Astrocyte (in vitro differentiated cells and primary cell): ENCODE data around the gene RNF167. TPM values are rescaled to one million over a fixed set of nuclear protein-coding genes. Genes with fewer than 3 reads are reported as not detected.
A peak's percentile ranks its signal among the peaks of the same experiment; 100 is the strongest.

ENCODE experiments used
- DNase-seq: peaks from one replicate; pipeline ENCODE4 v3.0.0-alpha.2; 2010; ENCODE audit warnings: low read depth
- FAIRE-seq: peaks from 2 replicates; lab custom pipeline; 2011; peaks lifted over from hg19 to GRCh38; lab: Jason Lieb, UNC
- H2AFZ ChIP-seq: 2 replicates; pipeline ENCODE4 v1.6.0; 2012; ENCODE audit warnings: low read depth, low read length, inconsistent platforms
- H3K27ac ChIP-seq: 2 replicates; pipeline ENCODE4 v1.5.1; 2011; ENCODE audit warnings: low read depth, low read length, inconsistent platforms
- H3K27me3 ChIP-seq: 2 replicates; pipeline ENCODE4 v1.6.0; 2011; ENCODE audit warnings: low read length, inconsistent platforms; ENCODE audit not compliant: insufficient read depth
- H3K36me3 ChIP-seq: 2 replicates; pipeline ENCODE4 v1.5.1; 2011; ENCODE audit warnings: low read length, inconsistent platforms; ENCODE audit not compliant: insufficient read depth
- H3K4me1 ChIP-seq: 2 replicates; pipeline ENCODE4 v1.5.1; 2011; ENCODE audit warnings: low read length, inconsistent platforms; ENCODE audit not compliant: insufficient read depth
- H3K4me2 ChIP-seq: 2 replicates; pipeline ENCODE4 v1.6.0; 2012; ENCODE audit warnings: low read length, inconsistent platforms
- H3K4me3 ChIP-seq: 2 replicates; pipeline ENCODE4 v1.5.1; 2011; ENCODE audit warnings: low read depth, mild to moderate bottlenecking, low read length, inconsistent platforms; ENCODE audit not compliant: insufficient read depth
- H3K79me2 ChIP-seq: 2 replicates; pipeline ENCODE4 v1.6.0; 2012; ENCODE audit warnings: mild to moderate bottlenecking, low read length, inconsistent platforms; ENCODE audit not compliant: insufficient read depth
- H3K9ac ChIP-seq: 2 replicates; pipeline ENCODE4 v1.6.0; 2012; ENCODE audit warnings: mild to moderate bottlenecking, low read length, inconsistent platforms
- H3K9me3 ChIP-seq: 2 replicates; pipeline ENCODE4 v1.5.1; 2012; ENCODE audit warnings: low read depth, mild to moderate bottlenecking, low read length, inconsistent platforms; ENCODE audit not compliant: insufficient read depth
- H4K20me1 ChIP-seq: 2 replicates; pipeline ENCODE4 v1.6.0; 2012; ENCODE audit warnings: low read length, inconsistent platforms; ENCODE audit not compliant: insufficient read depth
- H3K27ac Mint-ChIP-seq: one replicate; pipeline ENCODE4 v1.8.0; 2021; ENCODE audit warnings: mild to moderate bottlenecking, mixed read lengths; ENCODE audit not compliant: unreplicated experiment
- H3K27me3 Mint-ChIP-seq: one replicate; pipeline ENCODE4 v1.8.0; 2021; ENCODE audit warnings: low read depth, mixed read lengths; ENCODE audit not compliant: unreplicated experiment
- H3K36me3 Mint-ChIP-seq: one replicate; pipeline ENCODE4 v1.8.0; 2021; ENCODE audit warnings: low read depth, mixed read lengths; ENCODE audit not compliant: unreplicated experiment
- H3K4me1 Mint-ChIP-seq: one replicate; pipeline ENCODE4 v1.8.0; 2021; ENCODE audit warnings: low read depth, mixed read lengths; ENCODE audit not compliant: unreplicated experiment
- H3K4me3 Mint-ChIP-seq: one replicate; pipeline ENCODE4 v1.8.0; 2021; ENCODE audit warnings: mild to moderate bottlenecking, moderate library complexity, mixed read lengths; ENCODE audit not compliant: unreplicated experiment
- H3K9me3 Mint-ChIP-seq: one replicate; pipeline ENCODE4 v1.8.0; 2021; ENCODE audit warnings: mild to moderate bottlenecking, mixed read lengths; ENCODE audit not compliant: unreplicated experiment
- CTCF ChIP-seq: IDR thresholded peaks from 2 replicates; pipeline ENCODE4 v1.5.1; 2011; ENCODE audit warnings: low read depth, mild to moderate bottlenecking, inconsistent platforms, low read length, moderate library complexity; ENCODE audit not compliant: insufficient read depth
- EZH2 ChIP-seq: IDR thresholded peaks from 2 replicates; pipeline ENCODE4 v1.6.1; 2012; ENCODE audit warnings: mild to moderate bottlenecking, low read length, inconsistent platforms; ENCODE audit not compliant: insufficient read depth
- total RNA-seq: library from RNA; stranded (reverse); gene quantifications from 2 replicates; pipeline ENCODE4 v1.2.1, GENCODE V29; 2021

RNF167 gene
- total RNA-seq, 1 donor from 2014 or later: 89.7 TPM

- peaks cover 7% of the 10 kb centered on the region for H4K20me1 ChIP-seq
- H2AFZ ChIP-seq: no peak overlapping the region
- no peak overlapping the region for H3K4me3 Mint-ChIP-seq
- H3K27me3 ChIP-seq: peaks cover 2% of the 10 kb centered on the region
- no peak overlapping the region for H3K9ac ChIP-seq
- TF ChIP-seq CTCF (no peak), EZH2 (no peak)
- H3K79me2 ChIP-seq: no peaks in the 10 kb centered on the region
- FAIRE-seq (no peak), DNase-seq (no peak)
- no peak overlapping the region for H3K4me2 ChIP-seq
- no peaks in the 10 kb centered on the region for H3K9me3 ChIP-seq
- no peak overlapping the region for H3K4me3 ChIP-seq
- peaks cover 16% of the 10 kb centered on the region for H3K36me3 Mint-ChIP-seq
- no peaks in the 10 kb centered on the region for H3K36me3 ChIP-seq
- peaks cover 6% of the 10 kb centered on the region for H3K4me1 ChIP-seq
- no peak overlapping the region for H3K27ac Mint-ChIP-seq
- no peaks in the 10 kb centered on the region for H3K27me3 Mint-ChIP-seq
- H3K9me3 Mint-ChIP-seq: no peaks in the 10 kb centered on the region
- H3K27ac ChIP-seq: no peak overlapping the region
- no peaks in the 10 kb centered on the region for H3K4me1 Mint-ChIP-seq
Observed at GRCh38 chr17:4901648-4902344, 38.3 kb upstream of the RNF167 start.

- DNase-seq (no peak), FAIRE-seq (no peak)
- H3K36me3 ChIP-seq: no peaks in the 10 kb centered on the region
- Mint-ChIP-seq H3K36me3 (peaks cover 16% of the 10 kb centered on the region), H3K9me3 (no peaks in the 10 kb centered on the region), H3K27ac (no peak overlapping the region), H3K4me3 (no peak overlapping the region), H3K27me3 (no peaks in the 10 kb centered on the region), H3K4me1 (peaks cover 2% of the 10 kb centered on the region)
- no peaks in the 10 kb centered on the region for H3K79me2 ChIP-seq
- no peak overlapping the region for H3K27ac ChIP-seq
- peaks cover 4% of the 10 kb centered on the region for H4K20me1 ChIP-seq
- no peak for TF ChIP-seq EZH2
- no peak for TF ChIP-seq CTCF
- H2AFZ ChIP-seq: no peak overlapping the region
- H3K9me3 ChIP-seq: no peaks in the 10 kb centered on the region
- no peak overlapping the region for H3K9ac ChIP-seq
- H3K4me2 ChIP-seq: no peak overlapping the region
- H3K4me1 ChIP-seq: peaks cover 6% of the 10 kb centered on the region
- peaks cover 2% of the 10 kb centered on the region for H3K27me3 ChIP-seq
- no peak overlapping the region for H3K4me3 ChIP-seq
Observed at GRCh38 chr17:4902540-4902939, 37.5 kb upstream of the RNF167 start.

- no peak for FAIRE-seq
- peaks cover 2% of the 10 kb centered on the region for H3K27me3 ChIP-seq
Observed at GRCh38 chr17:4903051-4903818, 36.8 kb upstream of the RNF167 start, which contains the start of gene CHRNE. Gene CHRNE, minus strand, starts transcription at chr17:4903098. Its CDS starts 35 bp downstream, at chr17:4903063.

More at GRCh38 chr17:4903051-4903818, 36.8 kb upstream of the RNF167 start, which contains the start of gene CHRNE:
- Histone ChIP-seq H4K20me1 (peaks cover 4% of the 10 kb centered on the region), H3K36me3 (no peaks in the 10 kb centered on the region), H3K4me1 (peaks cover 6% of the 10 kb centered on the region), H3K4me3 (no peak within 1 kb of the TSS), H3K27ac (no peak within 1 kb of the TSS), H3K79me2 (no peaks in the 10 kb centered on the region), H3K4me2 (no peak within 1 kb of the TSS), H3K9ac (no peak within 1 kb of the TSS), H3K9me3 (no peaks in the 10 kb centered on the region), H2AFZ (no peak within 1 kb of the TSS)
- H3K36me3 Mint-ChIP-seq: peaks cover 16% of the 10 kb centered on the region
- no peaks in the 10 kb centered on the region for H3K27me3 Mint-ChIP-seq
- no peak within 1 kb of the TSS for H3K27ac Mint-ChIP-seq
- H3K4me1 Mint-ChIP-seq: peaks cover 2% of the 10 kb centered on the region
- TF ChIP-seq EZH2 (no peak), CTCF (peak; percentile 67)
- peak; percentile 52 for DNase-seq
- H3K4me3 Mint-ChIP-seq: no peak within 1 kb of the TSS
- no peaks in the 10 kb centered on the region for H3K9me3 Mint-ChIP-seq
